IMR-90 (cell line): ENCODE data around the gene XDH. TPM values are rescaled to one million over a fixed set of nuclear protein-coding genes. Genes with fewer than 3 reads are reported as not detected.

ENCODE experiments used
- ATAC-seq: fragments of 200-7000 bp; cut with Tn5 transposase; 2 replicates; pipeline ENCODE4 v1.9.1; 2020; ENCODE audit warnings: low read depth, mild to moderate bottlenecking, moderate library complexity
- BruUV-seq: library from RNA; stranded (reverse); fragments of 400-500 nt; replicated peaks from 2 replicates; lab custom pipeline; 2021; lab: Mats Ljungman, UMichigan
- CTCF ChIA-PET: fragments of 300-600 bp; formaldehyde crosslinking; extraction: SDS; loops from one replicate; lab custom pipeline; 2021; ENCODE audit warnings: antibody characterized with exemption; lab: Yijun Ruan, JAX
- POLR2A ChIA-PET: fragments of 300-600 bp; sonication (Branson Sonifier 250); formaldehyde crosslinking; loops from one replicate; lab custom pipeline; 2022; ENCODE audit warnings: antibody characterized with exemption; ENCODE audit not compliant: unreplicated experiment; lab: Charles Lee
- DNase-seq: peaks from one replicate; pipeline ENCODE4 v3.0.0; 2013
- H2AFZ ChIP-seq: replicated peaks from 2 replicates; pipeline ENCODE3; 2013; ENCODE audit warnings: low read length, mild to moderate bottlenecking; ENCODE audit not compliant: poor library complexity
- H2AK5ac ChIP-seq: 2 replicates; pipeline ENCODE4 v1.6.1; 2013; ENCODE audit warnings: low read depth, low read length, inconsistent platforms
- H2AK9ac ChIP-seq: replicated peaks from 2 replicates; pipeline ENCODE3; 2013; ENCODE audit warnings: mild to moderate bottlenecking, low read depth, low read length, moderate library complexity; ENCODE audit not compliant: poor library complexity
- H2BK120ac ChIP-seq: 2 replicates; pipeline ENCODE4 v1.6.1; 2013; ENCODE audit warnings: low read depth, low read length, inconsistent platforms
- H2BK15ac ChIP-seq: 3 replicates; pipeline ENCODE4 v1.6.1; 2013; ENCODE audit warnings: low read depth, low read length, inconsistent platforms
- H2BK20ac ChIP-seq: 2 replicates; pipeline ENCODE4 v1.6.1; 2013; ENCODE audit warnings: low read depth, mild to moderate bottlenecking, inconsistent platforms, low read length, moderate library complexity
- H2BK5ac ChIP-seq: 2 replicates; pipeline ENCODE4 v1.6.1; 2013; ENCODE audit warnings: mild to moderate bottlenecking, low read depth, low read length, inconsistent platforms; ENCODE audit not compliant: poor library complexity, severe bottlenecking
- H3K14ac ChIP-seq: replicated peaks from 2 replicates; pipeline ENCODE4 v1.6.1; 2013; ENCODE audit warnings: low read depth, low read length, inconsistent platforms
- H3K18ac ChIP-seq: 2 replicates; pipeline ENCODE4 v1.6.1; 2013; ENCODE audit warnings: low read depth, low read length, control low read depth
- H3K23ac ChIP-seq: 2 replicates; pipeline ENCODE4 v1.6.1; 2013; ENCODE audit warnings: low read depth, low read length, inconsistent platforms
- H3K27ac ChIP-seq: 2 replicates; pipeline ENCODE4 v1.5.1; 2013; ENCODE audit warnings: mild to moderate bottlenecking, control low read depth, low read length; ENCODE audit not compliant: insufficient read depth
- H3K27me3 ChIP-seq: 2 replicates; pipeline ENCODE4 v1.6.1; 2013; ENCODE audit warnings: low read length; ENCODE audit not compliant: control insufficient read depth, insufficient read depth
- H3K36me3 ChIP-seq: 2 replicates; pipeline ENCODE4 v1.6.1; 2013; ENCODE audit warnings: low read length, mixed read lengths; ENCODE audit not compliant: control insufficient read depth, insufficient read depth
- H3K4ac ChIP-seq: 2 replicates; pipeline ENCODE4 v1.6.1; 2013; ENCODE audit warnings: low read depth, low read length, inconsistent platforms
- H3K4me1 ChIP-seq: 2 replicates; pipeline ENCODE4 v1.6.1; 2013; ENCODE audit warnings: low read length, mixed read lengths; ENCODE audit not compliant: control insufficient read depth, insufficient read depth
- H3K4me2 ChIP-seq: 2 replicates; pipeline ENCODE4 v1.6.1; 2013; ENCODE audit warnings: low read depth, mild to moderate bottlenecking, control low read depth, low read length, moderate library complexity
- H3K4me3 ChIP-seq: 2 replicates; pipeline ENCODE4 v1.5.1; 2013; ENCODE audit warnings: low read depth, mild to moderate bottlenecking, control low read depth, low read length, moderate library complexity; ENCODE audit not compliant: insufficient read depth
- H3K56ac ChIP-seq: 2 replicates; pipeline ENCODE4 v1.6.1; 2013; ENCODE audit warnings: low read length, inconsistent platforms; ENCODE audit not compliant: insufficient read depth; ENCODE audit errors: extremely low read depth
- H3K79me1 ChIP-seq, 2 experiments: 2 replicates each; pipeline ENCODE4 v1.6.1; 2013; ENCODE audit warnings: low read length in 2 of 2, inconsistent platforms in 1 of 2, low read depth in 1 of 2
- H3K9ac ChIP-seq: 2 replicates; pipeline ENCODE4 v1.6.1; 2013; ENCODE audit warnings: low read depth, low read length, control low read depth
- H3K9me1 ChIP-seq: 2 replicates; pipeline ENCODE4 v1.6.1; 2013; ENCODE audit warnings: low read length, inconsistent platforms; ENCODE audit not compliant: insufficient read depth
- H3K9me3 ChIP-seq: 2 replicates; pipeline ENCODE4 v1.6.1; 2013; ENCODE audit warnings: low read length; ENCODE audit not compliant: control insufficient read depth, insufficient read depth
- H4K20me1 ChIP-seq: 2 replicates; pipeline ENCODE4 v1.6.1; 2013; ENCODE audit warnings: low read length, inconsistent platforms; ENCODE audit not compliant: insufficient read depth
- H4K5ac ChIP-seq: 2 replicates; pipeline ENCODE4 v1.6.1; 2013; ENCODE audit warnings: mild to moderate bottlenecking, low read depth, low read length, control low read depth
- H4K8ac ChIP-seq, 2 experiments: 2 replicates each; pipeline ENCODE4 v1.6.1; 2013; ENCODE audit warnings: low read depth in 2 of 2, low read length in 2 of 2, control low read depth in 1 of 2, inconsistent platforms in 1 of 2
- H4K91ac ChIP-seq: 2 replicates; pipeline ENCODE4 v1.6.1; 2013; ENCODE audit warnings: low read depth, low read length, inconsistent platforms; ENCODE audit not compliant: insufficient read depth
- BHLHE40 ChIP-seq: fragments of 150-350 bp; IDR thresholded peaks from 2 replicates; pipeline ENCODE4 v1.6.1; 2016; ENCODE audit warnings: mild to moderate bottlenecking, low read depth, low read length
- CEBPB ChIP-seq: IDR thresholded peaks from 2 replicates; pipeline ENCODE4 v1.6.1; 2012; ENCODE audit warnings: low read depth, low read length, improper control_type of control experiment
- CHD1 ChIP-seq: IDR thresholded peaks from 2 replicates; pipeline ENCODE4 v1.6.1; 2012; ENCODE audit warnings: low read depth, low read length, improper control_type of control experiment
- FOS ChIP-seq: fragments of 150-350 bp; IDR thresholded peaks from 2 replicates; pipeline ENCODE4 v1.6.1; 2016; ENCODE audit warnings: low read depth, low read length
- MAFK ChIP-seq: IDR thresholded peaks from 2 replicates; pipeline ENCODE4 v1.6.1; 2012; ENCODE audit warnings: low read depth, low read length, improper control_type of control experiment
- MAZ ChIP-seq: IDR thresholded peaks from 2 replicates; pipeline ENCODE4 v1.6.1; 2012; ENCODE audit warnings: low read depth, mild to moderate bottlenecking, low read length, improper control_type of control experiment, moderate library complexity, borderline replicate concordance
- MXI1 ChIP-seq: IDR thresholded peaks from 2 replicates; pipeline ENCODE4 v1.6.1; 2012; ENCODE audit warnings: low read depth, mild to moderate bottlenecking, low read length, moderate library complexity, borderline replicate concordance
- NFE2L2 ChIP-seq: fragments of 150-350 bp; IDR thresholded peaks from 2 replicates; pipeline ENCODE4 v1.6.1; 2016; ENCODE audit warnings: low read depth, mild to moderate bottlenecking, low read length
- POLR2A ChIP-seq: IDR thresholded peaks from 2 replicates; pipeline ENCODE4 v1.6.1; 2012; ENCODE audit warnings: mild to moderate bottlenecking, low read depth, low read length
- RAD21 ChIP-seq: IDR thresholded peaks from 2 replicates; pipeline ENCODE4 v1.6.1; 2012; ENCODE audit warnings: low read length, improper control_type of control experiment
- RFX5 ChIP-seq: IDR thresholded peaks from 2 replicates; pipeline ENCODE4 v1.8.0; 2012; ENCODE audit warnings: low read depth, mild to moderate bottlenecking, low read length, moderate library complexity
- SMC3 ChIP-seq: fragments of 150-350 bp; IDR thresholded peaks from 2 replicates; pipeline ENCODE4 v1.6.1; 2016; ENCODE audit warnings: low read depth, mild to moderate bottlenecking, antibody characterized with exemption, low read length, moderate library complexity
- WGBS, 2 experiments: methylation state at CpG; one replicate each; pipeline versions ENCODE4 v1.1.5 to v1.1.7; 2013; ENCODE audit warnings: missing lambda C conversion rate in 2 of 2; ENCODE audit not compliant: insufficient read length in 1 of 2; ENCODE audit errors: extremely low coverage in 2 of 2; 5-methylcytosine and 5-hydroxymethylcytosine counted together
- dilution Hi-C: fragments of 300-500 bp; cut with HindIII; formaldehyde crosslinking; loops from one replicate; pipeline ENCODE4 v1.14.3; 2018; ENCODE audit warnings: low sequenced_read_pairs; ENCODE audit not compliant: unreplicated experiment
- in situ Hi-C: fragments of 300-500 bp; cut with MboI; formaldehyde crosslinking; loops from 3 replicates; pipeline ENCODE4 v1.14.3; 2019; ENCODE audit warnings: low sequenced_read_pairs, inconsistent platforms, mixed read lengths
- intact Hi-C: fragments of 100-400 bp; cut with micrococcal nuclease; formaldehyde crosslinking; loops from 2 replicates; pipeline ENCODE4 v1.10.0; 2022
- polyA plus RNA-seq, 3 experiments: library from polyadenylated mRNA; depleted of rRNA; stranded (reverse); fragments of >200 nt; gene quantifications; 2 replicates each; pipeline ENCODE4 v1.2.3, GENCODE V29; 2012; ENCODE audit warnings: low replicate concordance in 1 of 3
- total RNA-seq: library from RNA; depleted of rRNA; stranded (reverse); fragments of >200 nt; gene quantifications from 2 replicates; pipeline ENCODE4 v1.2.3, GENCODE V29; 2012
- TF ChIP-seq, protein P1 (sequence below): fragments of 150-350 bp; IDR thresholded peaks from 2 replicates; pipeline ENCODE4 v1.6.1; 2016; ENCODE audit warnings: low read depth, mild to moderate bottlenecking, low read length, moderate library complexity, borderline replicate concordance
- TF ChIP-seq, protein P2 (sequence below): conservative IDR thresholded peaks from 2 replicates; pipeline ENCODE4 v1.5.1; 2012; ENCODE audit warnings: mild to moderate bottlenecking, low read depth, low read length, improper control_type of control experiment
- TF ChIP-seq, protein P3 (sequence below): fragments of 150-350 bp; IDR thresholded peaks from 2 replicates; pipeline ENCODE4 v1.6.1; 2017; ENCODE audit warnings: mild to moderate bottlenecking, antibody characterized with exemption, low read length, low read depth

The XDH gene
- total and polyA plus RNA-seq, 2 of the 4 experiments (the other 2 are of a cell fraction) = 0.46 to 1.1 TPM

DNA sequence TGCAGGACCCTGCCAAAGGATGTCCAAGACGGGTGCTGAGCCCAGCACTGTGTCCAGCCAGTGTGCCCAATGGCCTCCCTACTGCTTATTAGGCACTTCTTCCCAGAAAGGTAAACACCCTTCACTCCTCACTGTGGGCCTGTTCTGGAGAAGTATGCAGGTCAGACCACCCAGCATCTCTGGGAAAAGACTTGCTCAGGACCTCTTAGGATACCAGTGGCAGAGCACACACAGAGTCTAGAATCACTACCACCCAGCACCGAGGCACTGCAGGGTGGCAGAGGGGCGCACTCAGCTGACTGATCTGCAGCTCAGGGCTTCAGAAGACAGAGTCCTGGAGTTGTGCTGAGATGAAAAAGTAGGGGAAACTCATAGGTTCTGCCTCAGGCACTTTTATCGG lies 25.8 kb downstream of the XDH start:
- H3K27me3 ChIP-seq = no peaks in the 10 kb centered on the region
- no peak overlapping the region for H3K9ac ChIP-seq
- H4K20me1 ChIP-seq = no peaks in the 10 kb centered on the region
- no peak overlapping the region for H2AK9ac ChIP-seq
- H3K14ac ChIP-seq = no peak overlapping the region
- no peak overlapping the region for H2BK15ac ChIP-seq
- intact Hi-C loops (no loop called here), dilution Hi-C loops (no loop called here), in situ Hi-C loops (no loop called here)
- POLR2A ChIA-PET = no interaction called here
- H3K36me3 ChIP-seq = no peaks in the 10 kb centered on the region
- peaks cover 13% of the 10 kb centered on the region for H3K9me1 ChIP-seq
- H3K4ac ChIP-seq = no peak overlapping the region
- 100% methylated on average over 1 of the region's 4 CpGs; no CpG with 5 or more reads in 1 of the 2 experiments for WGBS, 2 experiments
- BruUV-seq = no TSS peak
- H2BK20ac ChIP-seq = no peak overlapping the region
- peaks cover 7% of the 10 kb centered on the region for H3K4me1 ChIP-seq
- H2BK120ac ChIP-seq = no peak overlapping the region
- no peak overlapping the region for H4K5ac ChIP-seq
- H3K18ac ChIP-seq = no peak overlapping the region
- H2BK5ac ChIP-seq = no peak overlapping the region
- DNase-seq (no peak), ATAC-seq (no peak)
- H2AFZ ChIP-seq = no peak overlapping the region
- CTCF ChIA-PET = no interaction called here
- H4K91ac ChIP-seq = no peak overlapping the region
- no peaks in the 10 kb centered on the region; a peak in 1 of 4 replicates for H3K79me1 ChIP-seq
- H2AK5ac ChIP-seq = no peak overlapping the region
- H3K9me3 ChIP-seq = no peaks in the 10 kb centered on the region
- no peak overlapping the region for H4K8ac ChIP-seq
- no peak overlapping the region for H3K4me2 ChIP-seq
- H3K56ac ChIP-seq = no peak overlapping the region
- H3K4me3 ChIP-seq = no peak overlapping the region
- TF ChIP-seq NFE2L2 (no peak), CHD1 (no peak), POLR2A (no peak), MXI1 (no peak), CEBPB (no peak), MAZ (no peak), FOS (no peak), SMC3 (no peak), RAD21 (no peak), BHLHE40 (no peak), MAFK (no peak), RFX5 (no peak)
- TF ChIP-seq, protein P1, sequence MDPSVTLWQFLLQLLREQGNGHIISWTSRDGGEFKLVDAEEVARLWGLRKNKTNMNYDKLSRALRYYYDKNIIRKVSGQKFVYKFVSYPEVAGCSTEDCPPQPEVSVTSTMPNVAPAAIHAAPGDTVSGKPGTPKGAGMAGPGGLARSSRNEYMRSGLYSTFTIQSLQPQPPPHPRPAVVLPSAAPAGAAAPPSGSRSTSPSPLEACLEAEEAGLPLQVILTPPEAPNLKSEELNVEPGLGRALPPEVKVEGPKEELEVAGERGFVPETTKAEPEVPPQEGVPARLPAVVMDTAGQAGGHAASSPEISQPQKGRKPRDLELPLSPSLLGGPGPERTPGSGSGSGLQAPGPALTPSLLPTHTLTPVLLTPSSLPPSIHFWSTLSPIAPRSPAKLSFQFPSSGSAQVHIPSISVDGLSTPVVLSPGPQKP = no peak
- TF ChIP-seq, protein P2, sequence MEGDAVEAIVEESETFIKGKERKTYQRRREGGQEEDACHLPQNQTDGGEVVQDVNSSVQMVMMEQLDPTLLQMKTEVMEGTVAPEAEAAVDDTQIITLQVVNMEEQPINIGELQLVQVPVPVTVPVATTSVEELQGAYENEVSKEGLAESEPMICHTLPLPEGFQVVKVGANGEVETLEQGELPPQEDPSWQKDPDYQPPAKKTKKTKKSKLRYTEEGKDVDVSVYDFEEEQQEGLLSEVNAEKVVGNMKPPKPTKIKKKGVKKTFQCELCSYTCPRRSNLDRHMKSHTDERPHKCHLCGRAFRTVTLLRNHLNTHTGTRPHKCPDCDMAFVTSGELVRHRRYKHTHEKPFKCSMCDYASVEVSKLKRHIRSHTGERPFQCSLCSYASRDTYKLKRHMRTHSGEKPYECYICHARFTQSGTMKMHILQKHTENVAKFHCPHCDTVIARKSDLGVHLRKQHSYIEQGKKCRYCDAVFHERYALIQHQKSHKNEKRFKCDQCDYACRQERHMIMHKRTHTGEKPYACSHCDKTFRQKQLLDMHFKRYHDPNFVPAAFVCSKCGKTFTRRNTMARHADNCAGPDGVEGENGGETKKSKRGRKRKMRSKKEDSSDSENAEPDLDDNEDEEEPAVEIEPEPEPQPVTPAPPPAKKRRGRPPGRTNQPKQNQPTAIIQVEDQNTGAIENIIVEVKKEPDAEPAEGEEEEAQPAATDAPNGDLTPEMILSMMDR = no peak
- TF ChIP-seq, protein P3, sequence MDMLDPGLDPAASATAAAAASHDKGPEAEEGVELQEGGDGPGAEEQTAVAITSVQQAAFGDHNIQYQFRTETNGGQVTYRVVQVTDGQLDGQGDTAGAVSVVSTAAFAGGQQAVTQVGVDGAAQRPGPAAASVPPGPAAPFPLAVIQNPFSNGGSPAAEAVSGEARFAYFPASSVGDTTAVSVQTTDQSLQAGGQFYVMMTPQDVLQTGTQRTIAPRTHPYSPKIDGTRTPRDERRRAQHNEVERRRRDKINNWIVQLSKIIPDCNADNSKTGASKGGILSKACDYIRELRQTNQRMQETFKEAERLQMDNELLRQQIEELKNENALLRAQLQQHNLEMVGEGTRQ = no peak
- H3K27ac ChIP-seq = no peak overlapping the region
- no peak overlapping the region for H3K23ac ChIP-seq
